HG03558 (cell line): ENCODE measurements around the gene ITIH3.

ENCODE experiments used
- ATAC-seq: cut with Tn5 transposase; IDR thresholded peaks from one replicate; pipeline ENCODE4 v1.9.1; 2021; ENCODE audit warnings: moderate number of reproducible peaks; ENCODE audit not compliant: unreplicated experiment; ENCODE audit errors: extremely low read depth

Gene ITIH3

DNA sequence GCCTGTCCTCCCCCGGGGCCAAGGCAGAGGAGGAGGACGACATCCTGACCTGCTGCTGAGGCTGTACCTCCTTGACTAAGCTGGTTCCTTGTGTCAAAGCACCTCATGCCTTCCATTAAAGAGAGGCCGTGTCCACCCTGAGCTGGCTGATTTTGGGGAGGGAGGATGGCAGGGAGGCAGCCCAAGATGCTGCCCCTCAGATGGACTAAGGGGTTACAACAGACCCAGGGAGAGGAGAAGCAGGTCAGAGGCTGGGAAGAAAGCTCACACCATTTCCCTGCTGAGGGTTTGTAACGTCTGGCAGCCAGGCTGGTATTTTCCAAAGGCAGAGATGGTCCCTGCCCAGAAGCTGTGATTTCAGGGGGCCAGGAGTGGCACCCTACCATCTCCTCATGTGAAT lies 2.7 kb upstream of the ITIH3 start:
- ATAC-seq, result no peak

DNA sequence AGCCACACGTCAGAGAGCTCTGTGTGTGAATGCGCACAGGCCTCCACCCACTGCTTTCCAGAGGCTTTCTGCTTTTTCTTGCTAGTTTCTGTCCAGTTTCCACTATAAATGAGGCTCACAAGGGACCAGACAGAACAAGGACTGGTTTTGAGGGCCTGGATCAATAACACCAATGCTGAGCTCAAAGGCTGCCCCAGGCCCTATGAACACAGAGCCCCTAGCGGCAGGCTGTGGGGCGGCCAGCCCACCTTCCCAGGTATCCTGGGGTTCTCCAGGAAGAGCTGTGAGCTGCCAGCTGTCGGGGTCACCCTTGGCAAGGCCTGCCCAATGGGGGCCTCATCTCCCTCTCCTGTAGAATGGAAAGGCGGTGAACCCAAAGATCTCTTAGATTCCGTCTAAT lies 2.2 kb upstream of the ITIH3 start:
- no peak for ATAC-seq

DNA sequence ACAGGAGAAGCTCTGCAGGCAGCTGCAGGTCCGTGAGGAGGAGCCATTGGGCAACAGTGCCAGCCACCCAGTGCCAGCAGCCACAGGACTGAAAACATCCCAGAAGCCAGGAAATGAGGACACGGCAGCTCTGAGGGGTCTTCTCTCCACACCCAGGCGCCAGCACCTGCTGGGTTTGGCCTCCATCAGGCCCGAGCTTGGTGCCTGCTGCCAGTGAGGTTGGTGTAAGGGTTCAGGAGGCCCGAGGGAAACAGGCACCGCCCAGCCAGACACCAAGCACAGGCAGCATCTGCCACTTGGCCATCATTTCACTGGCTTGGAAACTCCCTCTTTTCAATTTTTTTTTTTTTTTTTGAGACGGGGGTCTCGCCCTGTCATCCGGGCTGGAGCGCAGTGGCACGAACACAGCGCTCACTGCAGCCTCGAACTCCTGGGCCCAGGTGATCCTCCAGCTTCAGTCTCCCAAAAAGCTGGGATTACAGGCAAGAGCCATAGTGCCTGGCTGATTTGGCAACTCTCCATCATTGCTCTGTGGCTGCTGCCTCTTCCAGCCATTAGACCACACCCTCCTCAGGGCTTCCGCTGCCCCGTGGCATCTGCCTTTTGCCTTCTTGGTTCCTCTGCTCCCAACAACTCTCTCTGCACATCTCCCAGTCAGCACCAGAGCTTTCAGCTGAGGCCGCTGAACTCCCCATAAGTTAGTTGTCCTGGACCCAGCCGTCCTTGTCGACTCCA lies 1.5 kb upstream of the ITIH3 start:
- no peak for ATAC-seq

DNA sequence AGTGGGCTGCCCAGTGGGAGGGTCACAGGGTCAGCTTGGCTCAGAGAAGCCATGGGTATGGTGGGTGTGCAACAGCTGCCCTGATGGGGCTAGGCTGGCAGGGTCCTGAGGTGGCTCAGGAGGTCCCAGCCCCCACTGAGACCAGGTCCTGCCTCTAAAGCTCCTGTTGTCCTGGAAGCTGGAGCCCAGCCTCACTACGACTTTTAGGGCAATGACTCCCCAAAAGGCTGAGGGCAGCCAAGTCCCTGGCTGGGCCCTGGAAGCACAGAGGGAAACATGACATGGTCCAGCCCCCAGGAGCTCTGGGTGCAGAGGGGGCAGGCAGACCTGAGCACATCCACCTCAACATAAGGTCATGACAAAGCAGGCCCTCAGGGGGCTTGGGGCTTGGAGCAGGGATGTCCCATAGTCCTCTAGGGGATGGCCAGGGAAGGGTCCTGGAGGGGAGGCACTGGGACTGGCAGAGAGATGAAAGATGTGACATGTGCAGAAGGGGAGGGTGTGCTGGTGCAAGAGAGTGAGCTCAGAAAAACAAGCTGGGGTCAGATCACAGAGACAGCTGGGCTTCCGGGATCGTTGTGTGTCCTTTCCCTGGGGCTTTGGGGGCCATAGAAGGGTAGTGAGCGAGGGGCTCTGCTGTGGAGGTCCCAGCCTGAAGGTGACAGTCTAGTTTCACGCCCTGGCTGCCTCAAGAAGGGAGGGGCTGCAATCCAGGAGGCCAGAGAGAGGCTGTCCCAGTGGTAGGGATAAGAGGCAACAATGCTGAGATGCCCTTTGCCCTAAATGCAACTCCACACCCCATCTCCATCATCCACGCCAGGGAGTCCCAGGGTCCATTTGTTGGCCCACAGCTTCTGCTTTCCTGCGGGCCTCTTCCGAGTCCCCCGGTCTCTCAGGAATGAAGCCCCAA lies 639 bp upstream of the ITIH3 start:
- ATAC-seq, result no peak

DNA sequence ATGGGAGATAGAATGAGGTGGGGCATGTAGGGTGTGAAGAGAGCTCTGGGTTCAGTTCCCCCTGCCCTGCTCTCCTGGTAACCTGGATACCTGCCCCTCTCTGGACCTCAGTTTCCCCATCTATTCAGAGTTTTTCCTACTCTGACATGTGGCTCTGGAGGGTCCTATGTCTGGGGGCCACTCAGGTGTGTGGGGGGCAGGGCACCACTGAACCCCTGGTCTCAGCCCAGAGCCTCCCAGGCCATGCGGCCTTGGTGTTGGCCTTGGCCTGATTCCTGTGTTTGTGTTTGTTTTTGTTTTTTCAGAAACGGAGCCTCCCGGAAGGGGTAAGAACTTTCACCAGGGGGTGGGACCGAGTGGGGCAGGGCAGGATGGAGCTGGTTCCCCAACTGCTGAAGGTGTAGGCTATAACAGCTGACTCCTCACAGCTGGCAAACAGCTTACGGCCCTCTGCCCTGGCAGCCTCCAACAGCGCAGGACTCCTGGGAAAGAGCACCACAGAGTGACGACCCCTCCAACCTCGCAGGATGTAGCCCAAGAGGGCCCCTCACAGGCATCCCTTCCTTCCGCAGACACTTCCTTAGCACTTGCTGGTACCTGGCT lies 803 bp downstream of the ITIH3 start:
- ATAC-seq, result no peak

DNA sequence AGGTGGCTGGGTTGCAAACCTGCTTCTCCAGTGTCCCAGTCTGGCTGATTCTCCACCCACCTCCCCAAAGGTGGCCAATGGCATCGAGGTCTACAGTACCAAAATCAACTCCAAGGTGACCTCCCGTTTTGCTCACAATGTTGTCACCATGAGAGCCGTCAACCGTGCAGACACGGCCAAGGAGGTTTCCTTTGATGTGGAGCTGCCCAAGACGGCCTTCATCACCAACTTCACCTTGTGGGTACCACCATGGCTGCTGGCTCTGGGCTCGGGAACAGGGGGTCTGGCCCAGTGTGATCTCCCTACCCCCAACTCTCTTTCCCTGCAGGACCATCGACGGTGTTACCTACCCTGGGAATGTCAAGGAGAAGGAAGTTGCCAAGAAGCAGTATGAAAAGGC lies 1.8 kb downstream of the ITIH3 start:
- no peak for ATAC-seq

DNA sequence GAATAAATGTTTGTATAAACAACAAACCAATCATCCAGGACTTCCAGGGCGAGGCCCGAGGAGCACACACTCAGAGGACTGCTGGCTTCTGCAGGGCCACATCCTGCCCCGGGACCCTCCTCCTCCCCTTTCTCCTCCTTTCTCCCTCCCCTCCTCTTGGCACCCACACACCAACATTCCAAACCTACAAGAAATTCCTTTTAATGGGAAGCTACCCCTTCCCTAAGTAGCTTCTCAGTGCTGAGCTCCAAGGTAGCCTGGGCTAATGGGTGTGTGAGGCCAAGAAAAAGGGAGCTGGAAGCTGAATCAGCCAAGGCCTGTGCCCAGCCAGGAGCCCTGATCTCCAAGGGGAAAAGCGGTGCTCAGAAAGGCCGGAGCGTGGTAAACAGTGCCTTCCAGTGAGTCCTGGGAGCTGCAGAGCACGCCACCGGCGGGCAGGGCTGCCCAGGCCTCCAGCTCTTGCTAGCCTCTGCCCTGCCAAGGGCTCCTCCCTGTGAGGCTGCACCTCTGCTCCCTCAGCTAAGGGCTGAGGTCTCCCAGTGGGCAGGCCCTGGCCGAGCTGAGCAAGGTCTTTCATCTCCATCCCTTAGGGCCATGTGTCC lies 3.9 kb downstream of the ITIH3 start:
- no peak for ATAC-seq

DNA sequence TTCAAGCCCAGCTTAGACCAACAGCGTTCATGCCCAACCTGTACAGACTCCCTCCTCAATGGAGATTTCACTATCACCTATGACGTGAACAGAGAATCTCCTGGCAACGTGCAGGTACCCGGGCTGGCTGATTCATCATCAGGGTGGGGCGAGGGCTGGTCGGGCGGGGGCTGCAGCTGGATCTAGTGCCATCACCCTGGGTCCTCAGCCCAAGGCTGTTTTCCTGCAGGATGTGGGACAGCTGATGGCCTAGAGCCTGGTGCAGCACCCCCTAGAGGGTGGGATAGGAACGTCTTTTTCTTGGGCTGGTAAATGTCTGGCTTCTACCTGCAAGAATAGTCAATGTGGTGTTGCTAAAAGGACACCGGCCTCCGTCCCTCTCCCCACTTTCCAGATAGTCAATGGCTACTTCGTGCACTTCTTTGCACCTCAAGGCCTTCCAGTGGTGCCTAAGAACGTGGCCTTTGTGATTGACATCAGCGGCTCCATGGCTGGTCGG lies 4.4 kb downstream of the ITIH3 start:
- ATAC-seq, result no peak

DNA sequence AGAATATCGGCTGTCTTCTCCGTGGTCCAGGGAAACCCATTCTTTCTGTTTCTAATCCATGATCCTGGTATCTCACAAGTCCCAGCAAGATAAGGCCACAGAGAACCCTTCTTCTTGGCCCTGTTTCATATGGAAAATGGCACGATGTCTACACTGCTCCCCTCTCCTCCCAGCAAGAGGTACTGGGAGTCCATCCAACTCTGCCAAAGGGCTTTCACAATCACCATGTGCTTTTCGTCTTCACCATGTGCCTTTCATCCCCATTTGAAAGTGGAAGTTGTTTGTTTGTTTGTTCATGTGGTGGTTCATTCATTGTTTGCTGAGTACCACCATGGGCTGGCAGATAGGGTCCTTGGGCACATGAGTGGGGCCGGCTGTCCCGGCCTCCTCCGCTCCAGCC lies 5.5 kb downstream of the ITIH3 start:
- ATAC-seq, result no peak

DNA sequence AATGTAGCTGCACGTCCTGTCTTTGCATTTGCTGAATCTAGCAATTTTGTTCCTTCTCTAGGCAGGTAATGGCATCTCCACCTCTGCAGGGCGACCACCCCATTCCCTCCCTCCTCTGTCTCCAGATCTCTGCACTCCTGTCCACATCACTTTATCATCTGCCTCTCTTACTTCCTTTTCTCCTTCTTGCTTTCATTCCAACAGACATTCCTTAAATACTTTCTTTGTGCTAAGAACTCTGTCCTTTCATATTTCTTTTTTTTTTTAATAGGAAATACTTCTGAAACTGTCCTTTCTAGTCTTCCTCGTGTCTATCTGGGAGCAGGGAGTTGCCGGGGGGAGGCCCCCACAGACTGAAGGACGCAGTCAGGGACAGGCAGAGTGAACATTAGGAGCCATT lies 7.2 kb downstream of the ITIH3 start:
- ATAC-seq, result no peak

DNA sequence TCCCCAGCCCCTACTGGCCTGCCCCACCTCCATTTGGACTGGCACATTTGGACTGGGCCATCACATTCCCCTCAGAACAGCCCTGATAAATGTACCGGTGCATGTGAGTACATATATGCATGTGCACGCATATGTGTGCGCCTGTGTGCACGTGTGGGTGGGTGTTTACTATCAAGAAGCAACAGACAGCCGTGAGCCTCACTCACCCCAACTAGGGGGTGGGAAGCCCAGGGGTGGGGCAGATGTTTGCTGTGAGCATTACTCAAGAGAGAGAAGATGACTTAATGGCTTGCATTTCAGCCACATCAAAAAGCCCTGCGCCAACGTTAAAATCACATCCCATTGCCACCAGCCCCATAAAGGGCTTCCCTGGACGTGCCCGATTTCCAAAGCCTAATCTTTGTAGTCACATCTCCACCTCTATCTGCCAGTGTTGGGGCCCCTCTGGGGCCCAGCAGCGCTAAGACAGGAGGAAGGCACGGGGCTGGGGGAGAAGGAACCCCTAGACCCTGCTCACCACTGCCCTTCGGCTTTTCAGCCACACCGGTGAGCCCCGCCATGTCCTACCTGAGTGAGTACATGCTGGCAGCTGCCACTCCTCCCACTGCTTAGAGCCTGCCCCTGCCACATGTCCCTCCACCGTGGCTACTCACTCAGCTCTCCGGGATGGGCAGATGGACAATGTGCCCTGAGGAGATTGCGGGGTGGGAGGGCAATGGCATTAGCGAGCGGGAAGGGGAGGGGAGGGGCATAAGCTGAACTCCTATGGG lies 10.9 kb downstream of the ITIH3 start:
- no peak for ATAC-seq

DNA sequence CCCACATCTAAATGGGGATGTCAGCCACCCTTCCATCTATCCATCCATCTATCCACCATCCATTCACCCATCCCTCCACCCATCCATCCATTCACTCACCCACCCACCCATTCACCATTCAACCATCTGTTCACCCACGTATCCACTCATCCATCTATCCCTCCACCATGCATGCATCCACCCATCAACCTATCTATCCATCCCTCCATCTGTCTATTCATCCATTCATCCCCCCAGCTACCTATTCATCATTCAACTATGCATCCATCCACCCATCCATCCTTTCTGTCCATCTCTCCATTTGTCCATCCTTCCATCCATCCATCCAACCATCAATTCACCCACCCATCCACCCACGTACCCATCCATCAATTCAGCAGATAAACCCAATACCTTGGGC lies 14.6 kb downstream of the ITIH3 start:
- no peak for ATAC-seq

DNA sequence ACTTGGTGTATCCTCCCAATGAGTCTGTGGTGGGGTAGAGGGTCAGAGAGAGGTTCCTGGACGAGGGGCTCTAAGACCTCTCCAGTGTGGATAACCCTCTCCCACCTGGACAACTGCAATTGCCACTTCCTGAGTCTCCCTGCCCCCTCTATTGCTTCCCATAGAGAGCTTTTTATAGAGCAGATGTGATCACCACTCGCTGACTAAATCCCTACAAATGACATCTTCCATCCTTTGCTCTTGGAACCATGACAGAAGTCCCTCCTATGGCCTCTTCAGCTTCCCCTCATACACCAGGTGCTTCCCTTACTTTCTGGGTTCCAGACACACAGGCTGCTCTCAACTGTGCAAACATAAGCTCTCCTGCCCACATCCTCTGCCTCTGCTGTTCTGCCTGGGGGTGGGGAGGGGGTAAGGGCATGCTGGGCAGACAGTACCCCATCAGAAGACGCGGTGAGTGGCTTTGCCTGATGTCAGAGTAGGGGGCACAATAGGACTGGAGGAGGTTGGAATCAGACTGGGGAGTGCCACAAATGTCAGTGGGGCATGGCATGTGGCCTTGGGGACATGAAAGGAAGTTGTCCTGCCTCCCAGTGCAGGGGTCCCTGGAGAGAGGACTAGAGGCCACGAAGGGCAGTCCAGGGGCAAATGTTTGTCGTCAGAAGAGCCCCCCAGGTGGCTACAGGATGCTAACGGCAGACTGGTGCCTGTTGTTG lies 15.2 kb downstream of the ITIH3 start:
- no peak for ATAC-seq

DNA sequence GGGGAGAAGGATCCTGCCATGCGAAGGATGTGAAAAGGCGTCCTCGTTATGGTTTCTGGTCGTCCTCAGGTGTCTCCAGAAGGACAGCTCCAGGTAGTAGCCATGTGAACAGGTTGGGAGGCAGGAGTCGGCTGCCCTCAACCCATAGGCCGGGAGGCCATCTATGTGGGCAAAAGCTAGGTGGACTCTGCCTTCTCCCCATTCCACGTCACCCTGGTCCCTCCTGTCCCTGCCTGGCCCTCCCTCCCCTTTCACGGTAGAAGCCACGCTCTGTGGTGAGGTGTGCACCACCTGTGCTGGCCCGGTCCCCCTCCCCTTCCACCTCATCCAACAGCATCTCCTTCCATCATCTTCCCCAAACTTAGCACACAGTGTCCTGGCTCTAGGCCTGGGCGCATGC lies 16.3 kb downstream of the ITIH3 start:
- ATAC-seq, result no peak

DNA sequence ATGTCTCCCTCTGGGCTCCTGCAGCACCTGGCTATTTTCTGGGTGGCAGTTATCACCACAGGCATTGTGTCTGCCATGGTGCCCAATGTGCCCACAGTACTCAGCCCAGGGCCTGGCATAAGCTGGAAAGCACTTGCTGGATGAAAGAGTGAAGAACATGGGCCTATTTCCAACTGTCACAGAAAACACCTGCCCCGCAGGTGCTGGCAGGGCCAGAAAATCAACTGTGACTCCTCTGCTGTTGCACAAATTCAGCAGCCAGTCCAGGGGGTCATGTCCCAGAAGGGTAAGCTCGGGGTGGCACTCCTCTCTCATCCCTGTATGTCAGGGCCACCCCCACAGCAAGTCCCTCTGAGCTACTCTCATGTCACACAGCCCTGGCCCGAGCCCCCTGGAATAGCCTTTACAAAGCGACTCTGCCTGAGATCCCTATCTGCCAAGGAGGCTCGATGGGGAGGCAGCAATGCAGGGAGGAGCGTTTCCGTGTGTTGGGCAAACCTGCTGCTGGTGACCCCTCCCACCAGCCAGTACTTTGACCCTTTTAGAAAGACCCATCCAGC lies 16.9 kb downstream of the ITIH3 start:
- no peak for ATAC-seq

DNA sequence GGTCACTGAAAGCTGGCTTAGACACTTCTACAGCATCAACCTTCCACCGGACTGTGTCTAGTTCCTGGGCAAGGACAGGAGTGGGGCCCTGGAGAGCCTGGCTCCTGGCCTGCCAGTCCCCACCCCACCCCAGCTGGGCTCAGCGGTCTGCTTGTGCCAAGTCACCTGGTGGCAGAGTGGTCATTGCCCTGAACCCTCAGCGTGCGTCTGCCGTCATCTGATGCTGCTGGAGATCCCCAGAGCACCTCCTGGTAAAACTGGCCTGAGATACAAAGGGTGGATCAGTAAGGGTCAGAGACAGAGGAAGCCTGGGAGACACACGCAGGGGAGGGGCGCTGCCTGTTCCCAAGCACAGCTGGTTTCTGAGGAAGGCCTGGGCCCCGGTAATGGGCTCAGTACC lies 19.2 kb downstream of the ITIH3 start:
- no peak for ATAC-seq

DNA sequence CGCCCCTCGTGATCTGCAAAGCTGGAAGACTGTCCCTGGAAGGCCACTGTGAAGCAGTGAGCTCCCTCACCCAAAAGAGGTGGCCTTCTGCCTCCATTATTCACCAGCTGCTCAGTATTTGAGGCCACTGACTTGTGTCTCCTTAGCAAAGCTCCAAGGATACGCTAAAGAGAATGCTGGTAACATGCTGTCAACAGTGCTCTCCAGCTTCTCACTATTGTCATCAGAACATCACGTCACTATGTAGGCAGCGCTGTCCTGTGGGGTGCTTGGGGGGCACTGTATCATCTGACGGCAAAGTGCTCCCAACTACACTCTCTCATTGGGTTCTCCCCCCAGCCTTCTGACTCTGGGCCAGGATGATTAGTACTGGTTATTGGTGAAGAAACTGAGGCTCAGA lies 21.6 kb downstream of the ITIH3 start:
- no peak for ATAC-seq

DNA sequence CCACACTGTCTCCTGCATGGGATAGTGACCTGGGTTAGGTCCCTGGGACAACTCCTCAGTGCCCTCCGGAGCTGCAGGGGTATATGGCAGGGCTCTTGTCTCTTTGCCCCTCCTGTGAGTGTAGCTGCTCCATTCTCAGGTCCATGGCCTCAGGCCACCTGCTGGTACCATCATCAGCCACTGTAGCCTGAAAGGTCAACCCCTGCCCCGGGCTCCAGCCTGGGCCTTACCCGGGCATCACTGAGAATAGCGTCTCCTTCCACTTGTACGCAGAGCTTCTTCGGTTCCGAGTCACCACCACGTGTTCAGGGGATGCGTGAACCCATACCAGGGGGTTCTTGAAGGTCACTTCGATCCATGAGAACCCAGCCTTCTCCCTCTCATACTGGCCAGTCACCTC lies 22.1 kb downstream of the ITIH3 start:
- ATAC-seq, result no peak

DNA sequence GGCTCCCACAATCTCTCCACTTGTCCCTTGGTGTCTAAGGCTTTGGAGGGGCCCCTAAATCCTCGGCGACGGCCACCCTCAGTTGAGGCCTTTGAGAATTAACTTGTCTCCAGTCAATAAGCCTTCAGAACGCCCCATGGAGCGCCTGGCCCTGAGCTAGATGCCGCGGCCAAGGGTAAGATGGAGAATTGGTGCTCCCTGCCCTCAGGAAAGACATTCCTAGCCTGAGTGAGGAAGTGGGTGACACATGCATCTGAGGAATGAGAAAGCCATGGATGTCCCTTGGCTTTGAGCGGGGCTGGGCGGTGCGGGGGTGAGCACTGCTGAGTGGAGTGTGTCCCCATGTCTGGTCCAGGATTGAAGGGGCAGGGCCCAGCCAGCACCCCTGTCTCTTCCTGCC lies 22.6 kb downstream of the ITIH3 start:
- no peak for ATAC-seq
